Activated CD4-positive, alpha-beta T cell treated with anti-CD3 and anti-CD28 coated beads, Interleukin-2, amount 10 ng/mL, durations not matched to agents 7 days and 5 days (primary cell): ENCODE results near the gene COX7A2L. TPM values are rescaled to one million over a fixed set of nuclear protein-coding genes. Genes with fewer than 3 reads are reported as not detected.
"Not testable (repeated sequence)": the region's sequence is repeated elsewhere in the genome, so short reads cannot be mapped to it uniquely, and the experiment has no call there.

Experiments
- CTCF ChIA-PET: fragments of 350-600 bp; sonication (Branson Sonifier 250); formaldehyde crosslinking; loops from one replicate; lab custom pipeline; 2021; ENCODE audit warnings: antibody characterized with exemption; lab: Charles Lee
- POLR2A ChIA-PET: fragments of 350-600 bp; sonication (Branson Sonifier 250); formaldehyde crosslinking; loops from one replicate; lab custom pipeline; 2021; ENCODE audit warnings: antibody characterized with exemption; lab: Charles Lee
- DNase-seq: peaks from one replicate; pipeline ENCODE4 v3.0.0-alpha.2; 2020
- H3K27ac Mint-ChIP-seq: one replicate; pipeline ENCODE4 v1.8.0; 2021; ENCODE audit warnings: mild to moderate bottlenecking, moderate library complexity, mixed read lengths
- H3K27me3 Mint-ChIP-seq: one replicate; pipeline ENCODE4 v1.8.0; 2021; ENCODE audit warnings: mixed read lengths
- H3K36me3 Mint-ChIP-seq: one replicate; pipeline ENCODE4 v1.8.0; 2021; ENCODE audit warnings: low read depth, mixed read lengths
- H3K4me1 Mint-ChIP-seq: one replicate; pipeline ENCODE4 v1.8.0; 2021; ENCODE audit warnings: mixed read lengths
- H3K4me3 Mint-ChIP-seq: one replicate; pipeline ENCODE4 v1.8.0; 2021; ENCODE audit warnings: mild to moderate bottlenecking, moderate library complexity, mixed read lengths
- H3K9me3 Mint-ChIP-seq: one replicate; pipeline ENCODE4 v1.8.0; 2021; ENCODE audit warnings: mixed read lengths
- total RNA-seq, 2 experiments: library from RNA; stranded (reverse); gene quantifications; one replicate each; pipeline ENCODE4 v1.2.3, GENCODE V29; 2021

COX7A2L gene
- total RNA-seq, 2 experiments from 2014 or later = 86.4 to 92.1 TPM

GRCh38 chr2:42382144-42382543 lies 21.1 kb upstream of the COX7A2L start:
- Mint-ChIP-seq H3K4me3 (no peak overlapping the region), H3K9me3 (no peaks in the 10 kb centered on the region)
- POLR2A ChIA-PET = no interaction called here

DNA sequence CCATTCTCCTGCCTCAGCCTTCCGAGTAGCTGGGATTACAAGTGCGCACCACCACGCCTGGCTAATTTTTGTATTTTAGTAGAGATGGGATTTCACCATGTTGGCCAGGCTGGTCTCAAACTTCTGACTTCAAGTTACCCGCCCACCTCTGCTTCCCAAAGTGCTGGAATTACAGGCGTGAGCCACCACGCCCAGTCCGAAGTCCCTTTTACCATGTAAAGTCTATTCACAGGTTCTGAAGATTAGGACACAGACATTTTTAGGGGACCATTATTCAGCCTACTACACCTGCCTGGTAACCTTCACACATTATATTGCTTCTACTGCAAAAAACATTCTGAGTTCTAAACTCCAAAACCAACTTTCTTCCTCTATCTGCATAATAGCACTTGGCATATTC lies 19.0 kb upstream of the COX7A2L start:
- H3K9me3 Mint-ChIP-seq, H3K4me3 Mint-ChIP-seq, H3K27me3 Mint-ChIP-seq, CTCF ChIA-PET, H3K36me3 Mint-ChIP-seq, POLR2A ChIA-PET, DNase-seq, H3K27ac Mint-ChIP-seq, H3K4me1 Mint-ChIP-seq: not testable (repeated sequence)

More at GRCh38 chr2:42382144-42382543, 21.1 kb upstream of the COX7A2L start:
- H3K27me3 Mint-ChIP-seq = no peaks in the 10 kb centered on the region
- no peaks in the 10 kb centered on the region for H3K36me3 Mint-ChIP-seq
- H3K27ac Mint-ChIP-seq = no peak overlapping the region
- no peaks in the 10 kb centered on the region for H3K4me1 Mint-ChIP-seq
- DNase-seq = no peak
- CTCF ChIA-PET = no interaction called here

DNA sequence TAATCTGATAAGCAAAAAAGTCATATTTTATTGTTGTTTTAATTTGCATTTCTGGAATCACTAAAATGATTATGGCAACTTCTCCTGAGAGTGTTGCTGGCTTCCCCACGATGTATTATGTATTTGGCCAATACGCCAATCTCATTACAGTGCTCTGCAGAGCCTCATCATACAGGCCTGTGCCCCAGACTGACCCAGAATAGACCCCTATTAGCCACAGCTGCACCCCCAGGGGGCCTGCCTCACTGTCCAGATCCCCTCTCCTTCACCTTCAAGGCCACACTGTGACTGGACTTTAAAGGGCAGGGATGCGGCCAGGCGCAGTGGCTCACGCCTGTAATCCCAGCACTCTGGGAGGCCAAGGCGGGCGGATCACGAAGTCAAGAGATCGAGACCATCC lies 17.4 kb upstream of the COX7A2L start:
- no peaks in the 10 kb centered on the region for H3K27me3 Mint-ChIP-seq
- no peaks in the 10 kb centered on the region for H3K4me1 Mint-ChIP-seq
- H3K4me3 Mint-ChIP-seq = no peak overlapping the region
- ChIA-PET CTCF (interaction anchor here (0.9 to 1.5 kb wide), 3 partner anchors 8 to 23 kb away, joined by 3 to 4 read pairs (median 3); no protein-coding TSS in a partner anchor), POLR2A (no interaction called here)
- DNase-seq = no peak
- no peaks in the 10 kb centered on the region for H3K9me3 Mint-ChIP-seq
- H3K36me3 Mint-ChIP-seq = no peaks in the 10 kb centered on the region
- H3K27ac Mint-ChIP-seq = no peak overlapping the region

DNA sequence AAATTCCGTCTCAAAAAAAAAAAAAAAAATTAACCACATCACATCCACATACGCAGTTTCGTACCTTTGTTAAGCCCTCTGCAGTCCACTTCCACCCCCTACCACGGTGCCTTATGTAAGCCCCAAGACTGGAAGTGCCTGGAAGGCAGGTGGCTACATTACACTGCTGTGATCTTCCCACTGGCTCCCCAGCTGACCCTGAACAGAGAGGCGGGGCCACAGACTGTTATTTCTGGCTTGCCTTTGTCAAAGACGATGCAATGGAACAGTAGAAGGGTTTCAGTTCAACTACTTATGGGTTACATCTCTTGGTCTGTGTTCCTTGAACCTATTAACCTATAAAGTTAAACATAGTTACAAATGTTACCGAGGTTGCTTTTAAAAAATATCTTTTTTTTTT lies 15.7 kb upstream of the COX7A2L start:
- Mint-ChIP-seq H3K36me3 (no peaks in the 10 kb centered on the region), H3K27me3 (no peaks in the 10 kb centered on the region), H3K4me1 (no peaks in the 10 kb centered on the region), H3K4me3 (no peak overlapping the region), H3K27ac (no peak overlapping the region), H3K9me3 (no peaks in the 10 kb centered on the region)
- ChIA-PET POLR2A (no interaction called here), CTCF (no interaction called here)
- DNase-seq = no peak

DNA sequence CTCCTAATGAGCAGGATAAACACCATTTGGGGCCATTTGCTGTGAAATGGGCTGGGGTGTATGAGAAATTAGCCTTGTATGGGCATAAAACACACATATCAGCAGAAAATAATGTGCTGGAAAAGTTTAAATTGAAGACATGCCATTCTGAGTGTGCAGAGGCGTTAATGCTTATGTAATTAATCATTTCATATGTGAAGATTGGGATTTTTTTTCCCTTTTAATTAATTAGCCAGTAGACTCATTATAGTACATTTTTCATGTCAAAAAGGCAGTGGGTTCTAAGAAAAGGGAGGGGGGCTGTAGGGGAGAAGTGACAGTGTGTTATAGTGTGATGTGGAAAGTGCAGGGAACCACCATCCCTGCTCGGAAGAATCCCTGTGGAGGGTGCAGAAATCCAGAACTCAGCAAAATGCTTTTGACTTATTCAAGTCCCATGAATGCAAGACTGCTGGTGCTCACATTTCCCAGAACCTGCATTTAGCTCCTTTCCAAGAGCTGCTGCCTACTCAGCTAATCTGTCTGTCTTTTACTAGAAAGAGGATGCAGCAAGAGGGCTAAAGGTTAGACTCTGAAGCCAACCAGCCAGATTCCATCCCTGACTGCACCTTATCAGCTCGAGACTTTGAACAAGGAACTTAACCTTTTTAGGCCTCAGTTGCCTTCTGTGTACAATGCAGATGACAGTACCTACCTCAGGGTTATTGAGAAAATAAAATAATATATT lies 11.6 kb upstream of the COX7A2L start:
- Mint-ChIP-seq H3K27ac (no peak overlapping the region), H3K9me3 (no peaks in the 10 kb centered on the region), H3K36me3 (no peaks in the 10 kb centered on the region), H3K4me1 (peaks cover 3% of the 10 kb centered on the region), H3K4me3 (no peak overlapping the region), H3K27me3 (no peaks in the 10 kb centered on the region)
- ChIA-PET CTCF (interaction anchor here (0.8 kb wide), 1 partner anchor 14 kb away, joined by 3 read pairs; no protein-coding TSS in a partner anchor), POLR2A (no interaction called here)
- no peak for DNase-seq

- CTCF ChIA-PET = interaction anchor here (0.6 to 0.8 kb wide), 3 partner anchors 14 to 283 kb away, joined by 3 to 5 read pairs (median 3); no protein-coding TSS in a partner anchor
- Mint-ChIP-seq H3K4me1 (peaks cover 3% of the 10 kb centered on the region), H3K27ac (no peak overlapping the region), H3K4me3 (no peak overlapping the region), H3K36me3 (no peaks in the 10 kb centered on the region), H3K27me3 (no peaks in the 10 kb centered on the region), H3K9me3 (no peaks in the 10 kb centered on the region)
- POLR2A ChIA-PET = interaction anchor here (0.8 kb wide), 1 partner anchor 46 kb away, joined by 3 read pairs; no protein-coding TSS in a partner anchor
- no peak for DNase-seq
Measured at GRCh38 chr2:42371611-42372473, 10.8 kb upstream of the COX7A2L start.

DNA sequence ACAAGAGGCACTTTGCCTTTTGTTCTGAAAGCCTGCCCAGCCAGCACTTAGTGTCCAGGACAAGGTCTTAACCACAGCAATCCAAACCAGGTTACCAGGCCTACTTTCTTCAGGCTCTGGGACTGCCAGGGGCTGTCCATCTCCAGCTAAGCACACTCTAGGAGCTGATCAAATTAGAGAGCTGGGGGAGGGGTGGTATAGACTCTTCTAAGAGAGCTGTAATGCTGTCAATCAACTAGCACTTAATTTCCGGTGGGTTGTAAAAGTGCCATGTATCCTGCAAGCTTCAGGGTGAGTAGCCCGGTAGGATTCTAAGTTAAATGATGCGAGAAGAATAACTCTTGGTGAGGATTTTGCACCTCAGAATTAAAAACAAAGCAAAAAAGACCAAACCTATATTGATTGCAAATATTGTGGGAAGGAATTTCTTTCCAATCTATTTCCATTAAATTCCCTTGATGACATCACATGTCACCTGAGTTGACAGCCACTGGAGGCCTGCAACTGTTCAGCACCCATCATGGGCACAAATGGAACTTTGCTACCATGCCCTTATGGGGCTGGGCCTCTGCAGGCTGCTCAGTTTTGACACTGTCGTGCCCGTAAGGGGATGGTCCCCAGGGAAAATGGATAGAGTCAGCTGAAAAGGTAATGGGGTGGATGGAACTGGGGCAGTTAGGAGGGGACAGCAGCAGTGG lies 8.7 kb upstream of the COX7A2L start:
- Mint-ChIP-seq H3K27ac (no peak overlapping the region), H3K36me3 (no peaks in the 10 kb centered on the region), H3K27me3 (no peaks in the 10 kb centered on the region), H3K4me1 (peaks cover 3% of the 10 kb centered on the region), H3K9me3 (no peaks in the 10 kb centered on the region), H3K4me3 (no peak overlapping the region)
- DNase-seq = no peak
- POLR2A ChIA-PET = no interaction called here
- CTCF ChIA-PET = interaction anchor here (0.6 kb wide), 1 partner anchor 170 kb away, joined by 4 read pairs; no protein-coding TSS in a partner anchor

- H3K4me3 Mint-ChIP-seq = no peak overlapping the region
- CTCF ChIA-PET = no interaction called here
- POLR2A ChIA-PET = no interaction called here
- H3K9me3 Mint-ChIP-seq = no peaks in the 10 kb centered on the region
- H3K4me1 Mint-ChIP-seq = peaks cover 3% of the 10 kb centered on the region
- no peak for DNase-seq
- H3K36me3 Mint-ChIP-seq = no peaks in the 10 kb centered on the region
- H3K27ac Mint-ChIP-seq = no peak overlapping the region
- H3K27me3 Mint-ChIP-seq = no peaks in the 10 kb centered on the region
Measured at GRCh38 chr2:42368817-42369531, 8.0 kb upstream of the COX7A2L start.

DNA sequence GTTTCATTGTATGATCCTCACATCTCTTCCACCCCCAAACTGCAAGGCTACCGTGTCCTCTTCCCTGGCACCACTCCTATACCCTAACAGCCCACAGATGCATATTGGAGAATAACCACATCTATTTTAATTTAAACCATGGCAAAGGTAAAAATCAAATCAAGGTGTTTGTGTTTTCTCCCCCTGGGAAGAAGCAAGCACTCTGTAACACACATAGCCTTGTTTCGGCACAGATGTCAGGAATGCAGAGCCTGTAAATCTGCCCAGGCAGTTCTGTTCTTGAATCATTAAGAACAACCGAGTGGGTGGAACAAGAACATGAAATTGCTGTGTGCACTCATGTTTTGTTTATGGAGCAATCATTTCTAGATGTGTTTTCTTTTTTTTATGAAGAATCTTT lies 6.8 kb upstream of the COX7A2L start:
- H3K9me3 Mint-ChIP-seq = no peaks in the 10 kb centered on the region
- H3K27ac Mint-ChIP-seq = no peak overlapping the region
- ChIA-PET POLR2A (no interaction called here), CTCF (no interaction called here)
- no peak overlapping the region for H3K4me3 Mint-ChIP-seq
- peaks cover 3% of the 10 kb centered on the region for H3K4me1 Mint-ChIP-seq
- no peaks in the 10 kb centered on the region for H3K36me3 Mint-ChIP-seq
- no peak for DNase-seq
- no peaks in the 10 kb centered on the region for H3K27me3 Mint-ChIP-seq

DNA sequence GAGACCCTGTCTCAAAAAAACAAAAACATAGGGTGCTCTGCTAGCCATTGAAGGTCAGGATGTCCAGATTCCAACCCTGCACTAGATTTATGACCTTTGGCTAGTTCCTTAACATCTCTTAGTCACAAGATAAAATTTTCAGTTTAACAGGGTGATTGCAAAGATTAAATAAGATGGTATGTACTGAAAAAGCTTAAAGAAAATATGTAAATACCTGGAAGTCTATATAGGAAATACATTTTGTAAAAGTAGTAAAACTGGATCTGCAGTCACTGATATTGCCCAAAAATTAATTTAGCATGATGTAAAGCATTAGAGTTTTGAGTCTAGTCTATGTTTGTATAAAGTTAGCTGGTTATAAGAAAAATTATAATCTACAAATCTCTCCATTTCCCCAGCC lies 5.4 kb upstream of the COX7A2L start:
- CTCF ChIA-PET = interaction anchor here (1.3 kb wide), 1 partner anchor 11 kb away, joined by 4 read pairs; no protein-coding TSS in a partner anchor
- peaks cover 14% of the 10 kb centered on the region for H3K4me1 Mint-ChIP-seq
- H3K36me3 Mint-ChIP-seq = no peaks in the 10 kb centered on the region
- POLR2A ChIA-PET = no interaction called here
- no peak overlapping the region for H3K27ac Mint-ChIP-seq
- no peaks in the 10 kb centered on the region for H3K27me3 Mint-ChIP-seq
- no peak overlapping the region for H3K4me3 Mint-ChIP-seq
- DNase-seq = no peak
- H3K9me3 Mint-ChIP-seq = no peaks in the 10 kb centered on the region

DNA sequence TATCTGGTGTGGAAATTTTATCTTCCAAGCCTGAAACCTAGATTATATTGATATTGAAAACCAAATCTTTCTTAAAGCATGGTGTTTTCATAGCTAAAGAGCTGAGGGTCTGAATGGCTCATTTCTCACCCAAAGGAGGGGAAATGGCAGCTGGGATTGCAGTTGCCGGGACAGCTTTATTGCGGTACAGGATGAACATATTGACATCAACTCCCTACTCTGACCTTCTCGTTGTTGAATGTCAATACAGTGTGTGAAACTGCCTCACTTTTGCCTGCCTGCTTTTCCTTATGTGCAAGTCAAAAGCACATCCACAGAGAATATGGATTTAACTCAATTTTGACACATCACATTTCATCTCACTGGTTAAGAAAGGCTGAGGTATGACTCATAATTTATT lies 3.6 kb upstream of the COX7A2L start:
- no peak for DNase-seq
- H3K9me3 Mint-ChIP-seq = no peaks in the 10 kb centered on the region
- H3K4me1 Mint-ChIP-seq = peaks cover 18% of the 10 kb centered on the region
- no peaks in the 10 kb centered on the region for H3K36me3 Mint-ChIP-seq
- no peaks in the 10 kb centered on the region for H3K27me3 Mint-ChIP-seq
- ChIA-PET POLR2A (no interaction called here), CTCF (no interaction called here)
- no peak overlapping the region for H3K4me3 Mint-ChIP-seq
- no peak overlapping the region for H3K27ac Mint-ChIP-seq

GRCh38 chr2:42363413-42363812 lies 2.4 kb upstream of the COX7A2L start:
- CTCF ChIA-PET = interaction anchor here (0.6 kb wide), 1 partner anchor 122 kb away, joined by 3 read pairs; no protein-coding TSS in a partner anchor
- no peaks in the 10 kb centered on the region for H3K27me3 Mint-ChIP-seq
- H3K4me3 Mint-ChIP-seq = no peak overlapping the region
- no peaks in the 10 kb centered on the region for H3K9me3 Mint-ChIP-seq
- POLR2A ChIA-PET = interaction anchor here (0.6 kb wide), 1 partner anchor 431 kb away, joined by 4 read pairs; no protein-coding TSS in a partner anchor
- H3K4me1 Mint-ChIP-seq = peaks cover 30% of the 10 kb centered on the region
- no peak for DNase-seq
- no peak overlapping the region for H3K27ac Mint-ChIP-seq
- H3K36me3 Mint-ChIP-seq = no peaks in the 10 kb centered on the region
